H1 (cell line): ENCODE measurements around the gene PTPRC. TPM values are rescaled to one million over a fixed set of nuclear protein-coding genes. Genes with fewer than 3 reads are reported as not detected.

Experiments used
- CHD7 ChIP-seq: fragments of 300-600 bp; sonication (generic); IDR thresholded peaks from 2 replicates; pipeline ENCODE4 v1.7.1; 2012; ENCODE audit warnings: low read length, moderate library complexity, mild to moderate bottlenecking, inconsistent platforms; ENCODE audit not compliant: insufficient replicate concordance
- polyA plus RNA-seq, 7 experiments: library from polyadenylated mRNA; depleted of rRNA in 3 of 7; stranded (reverse) in 5 of 7; unstranded in 2 of 7; fragments of >200 nt in 5 of 7; fragments of 200-250 nt in 2 of 7; gene quantifications; 1 replicate in 5 of 7; 2 replicates in 1 of 7; 4 replicates in 1 of 7; pipeline versions ENCODE4 v1.2.1 to v1.2.3, GENCODE V29; 2011 to 2013; ENCODE audit warnings: missing spikeins in 2 of 7, mixed read lengths in 2 of 7
- total RNA-seq: library from RNA; stranded (reverse); fragmentation: NEBNext Ultra II Directional; extraction: Animal tissue kit (Norgen Biotek cat#: 25700); gene quantifications from 2 replicates; pipeline ENCODE4 v1.2.1, GENCODE V29; 2021

The PTPRC gene
- total and polyA plus RNA-seq, 2 of the 8 experiments (the other 6 are each of a cell fraction or from before 2014, with no cell fraction given), result 0.05 TPM; not detected in 1

- TF ChIP-seq CHD7, result no peak
Observed at GRCh38 chr1:198605406-198605805, 33.4 kb upstream of the PTPRC start (continued).
